Measurements from ENCODE around the gene CASK.

The CASK gene

GRCh38 chrX:41512394-41512793, 411.0 kb downstream of the CASK start:
- POLR2A ChIA-PET, result no interaction called here

GRCh38 chrX:41507919-41508318, 415.4 kb downstream of the CASK start:
- ChIA-PET CTCF (no interaction called here), POLR2A (no interaction called here)
- TF ChIP-seq ELF4 (IDR thresholded peaks at IDR 0.05), result no peak
- no peak for TF ChIP-seq ARNT (IDR thresholded peaks at IDR 0.05)
- TF ChIP-seq CTBP1 (IDR thresholded peaks at IDR 0.05; ENCODE audit: borderline replicate concordance), result no peak
- TF ChIP-seq NFRKB (IDR thresholded peaks at IDR 0.05), result no peak
- no peak for TF ChIP-seq PKNOX1 (IDR thresholded peaks at IDR 0.05)
- TF ChIP-seq FOXK2 (IDR thresholded peaks at IDR 0.05), result no peak
- TF ChIP-seq SP1 (IDR thresholded peaks at IDR 0.05), result no peak
- TF ChIP-seq L3MBTL2 (conservative IDR thresholded peaks at IDR 0.05), result no peak
- no peak for TF ChIP-seq TARDBP (IDR thresholded peaks at IDR 0.05)
- TF ChIP-seq SUZ12 (IDR thresholded peaks at IDR 0.05), result no peak
- no peak for TF ChIP-seq ZNF384 (IDR thresholded peaks at IDR 0.05)
- no peak for TF ChIP-seq FOXM1 (IDR thresholded peaks at IDR 0.05; ENCODE audit: borderline replicate concordance)
- no peak for TF ChIP-seq FOXA1 (IDR thresholded peaks at IDR 0.05)
- TF ChIP-seq BHLHE40 (IDR thresholded peaks at IDR 0.05; ENCODE audit: borderline replicate concordance), result no peak
- TF ChIP-seq LEF1 (IDR thresholded peaks at IDR 0.05; ENCODE audit: borderline replicate concordance), result no peak
- no peak for TF ChIP-seq HDGF (IDR thresholded peaks at IDR 0.05; ENCODE audit: borderline replicate concordance)
- DNase-seq (ENCODE audit: extremely low spot score), result no peak

More at GRCh38 chrX:41512394-41512793, 411.0 kb downstream of the CASK start:
- CTCF ChIA-PET, result no interaction called here
- TF ChIP-seq ARNT (IDR thresholded peaks at IDR 0.05) (no peak), FOXA1 (IDR thresholded peaks at IDR 0.05) (no peak), SP1 (IDR thresholded peaks at IDR 0.05) (no peak), FOXK2 (IDR thresholded peaks at IDR 0.05) (no peak), ELF4 (IDR thresholded peaks at IDR 0.05) (no peak), NFRKB (IDR thresholded peaks at IDR 0.05) (no peak), ZNF384 (IDR thresholded peaks at IDR 0.05) (no peak), CTBP1 (IDR thresholded peaks at IDR 0.05; ENCODE audit: borderline replicate concordance) (no peak), BHLHE40 (IDR thresholded peaks at IDR 0.05; ENCODE audit: borderline replicate concordance) (no peak), LEF1 (IDR thresholded peaks at IDR 0.05; ENCODE audit: borderline replicate concordance) (no peak), SUZ12 (IDR thresholded peaks at IDR 0.05) (no peak), FOXM1 (IDR thresholded peaks at IDR 0.05; ENCODE audit: borderline replicate concordance) (no peak), PKNOX1 (IDR thresholded peaks at IDR 0.05) (no peak), HDGF (IDR thresholded peaks at IDR 0.05; ENCODE audit: borderline replicate concordance) (no peak), TARDBP (IDR thresholded peaks at IDR 0.05) (no peak), L3MBTL2 (conservative IDR thresholded peaks at IDR 0.05) (no peak)
- no peak for DNase-seq (ENCODE audit: extremely low spot score)

GRCh38 chrX:41502004-41502403, 421.4 kb downstream of the CASK start:
- ChIA-PET CTCF (no interaction called here), POLR2A (no interaction called here)
- no peak for DNase-seq (ENCODE audit: extremely low spot score)
- TF ChIP-seq ARNT (IDR thresholded peaks at IDR 0.05), result no peak
- TF ChIP-seq FOXK2 (IDR thresholded peaks at IDR 0.05), result no peak
- no peak for TF ChIP-seq SP1 (IDR thresholded peaks at IDR 0.05)
- TF ChIP-seq CTBP1 (IDR thresholded peaks at IDR 0.05; ENCODE audit: borderline replicate concordance), result no peak
- TF ChIP-seq HDGF (IDR thresholded peaks at IDR 0.05; ENCODE audit: borderline replicate concordance), result no peak
- no peak for TF ChIP-seq NFRKB (IDR thresholded peaks at IDR 0.05)
- no peak for TF ChIP-seq SUZ12 (IDR thresholded peaks at IDR 0.05)

- TF ChIP-seq CTBP1 (IDR thresholded peaks at IDR 0.05; ENCODE audit: borderline replicate concordance), result no peak
- TF ChIP-seq FOXM1 (IDR thresholded peaks at IDR 0.05; ENCODE audit: borderline replicate concordance), result no peak
- TF ChIP-seq FOXA1 (IDR thresholded peaks at IDR 0.05), result no peak
- CTCF ChIA-PET, result no interaction called here
- DNase-seq (ENCODE audit: extremely low spot score), result no peak
- POLR2A ChIA-PET, result no interaction called here
These were observed 423.4 kb downstream of the CASK start for GRCh38 chrX:41499984-41500383.

GRCh38 chrX:41499195-41499594, 424.2 kb downstream of the CASK start:
- ChIA-PET CTCF (no interaction called here), POLR2A (no interaction called here)
- TF ChIP-seq ZNF384 (IDR thresholded peaks at IDR 0.05), result no peak
- no peak for TF ChIP-seq TARDBP (IDR thresholded peaks at IDR 0.05)
- TF ChIP-seq LEF1 (IDR thresholded peaks at IDR 0.05; ENCODE audit: borderline replicate concordance), result no peak
- TF ChIP-seq SP1 (IDR thresholded peaks at IDR 0.05), result no peak
- TF ChIP-seq ELF4 (IDR thresholded peaks at IDR 0.05), result no peak
- TF ChIP-seq CTBP1 (IDR thresholded peaks at IDR 0.05; ENCODE audit: borderline replicate concordance), result no peak
- TF ChIP-seq L3MBTL2 (conservative IDR thresholded peaks at IDR 0.05), result no peak
- no peak for TF ChIP-seq PKNOX1 (IDR thresholded peaks at IDR 0.05)
- TF ChIP-seq BHLHE40 (IDR thresholded peaks at IDR 0.05; ENCODE audit: borderline replicate concordance), result no peak
- no peak for TF ChIP-seq SUZ12 (IDR thresholded peaks at IDR 0.05)
- TF ChIP-seq NFRKB (IDR thresholded peaks at IDR 0.05), result no peak
- no peak for TF ChIP-seq FOXM1 (IDR thresholded peaks at IDR 0.05; ENCODE audit: borderline replicate concordance)
- DNase-seq (ENCODE audit: extremely low spot score), result no peak

- TF ChIP-seq FOXK2 (IDR thresholded peaks at IDR 0.05), result no peak
- TF ChIP-seq PKNOX1 (IDR thresholded peaks at IDR 0.05), result no peak
- no peak for TF ChIP-seq ZNF384 (IDR thresholded peaks at IDR 0.05)
- no peak for TF ChIP-seq FOXA1 (IDR thresholded peaks at IDR 0.05)
- TF ChIP-seq BHLHE40 (IDR thresholded peaks at IDR 0.05; ENCODE audit: borderline replicate concordance), result no peak
- no peak for TF ChIP-seq SUZ12 (IDR thresholded peaks at IDR 0.05)
- no peak for TF ChIP-seq NFRKB (IDR thresholded peaks at IDR 0.05)
- no peak for TF ChIP-seq LEF1 (IDR thresholded peaks at IDR 0.05; ENCODE audit: borderline replicate concordance)
- TF ChIP-seq ARNT (IDR thresholded peaks at IDR 0.05), result no peak
- CTCF ChIA-PET, result interaction anchor here (1.1 kb wide), 1 partner anchor 10 kb away, joined by 5 read pairs; no protein-coding TSS in a partner anchor
- no peak for DNase-seq (ENCODE audit: extremely low spot score)
- POLR2A ChIA-PET, result no interaction called here
These were observed 431.9 kb downstream of the CASK start for GRCh38 chrX:41491267-41492004.
